Measurements from ENCODE around the gene FUS. TPM values are rescaled to one million over a fixed set of nuclear protein-coding genes. Genes with fewer than 3 reads are reported as not detected.
"Not testable (repeated sequence)": the region's sequence is repeated elsewhere in the genome, so short reads cannot be mapped to it uniquely, and the experiment has no call there.

FUS gene
- total and polyA plus RNA-seq, 2 donors (not counting 3 experiments of a cell fraction or from before 2014, with no cell fraction given) = 307 to 569 TPM

- intact Hi-C loops (cut with micrococcal nuclease) (no loop called here), dilution Hi-C loops (cut with MboI; ENCODE audit: extremely low pct_ligation_motif_present, low sequenced_read_pairs) (no loop called here)
- H3K79me2 ChIP-seq (ENCODE audit: control insufficient read depth, insufficient read depth, low read length) = no peaks in the 10 kb centered on the region
- no peaks in the 10 kb centered on the region for H4K20me1 ChIP-seq (replicated peaks; ENCODE audit: control insufficient read depth, extremely low read depth, insufficient read depth, low read length)
- no peaks in the 10 kb centered on the region for H3K27me3 ChIP-seq (ENCODE audit: control insufficient read depth in 2 of 2, insufficient read depth in 2 of 2, low read length in 2 of 2)
- H3K36me3 ChIP-seq (ENCODE audit: control insufficient read depth in 2 of 2, extremely low read depth in 1 of 2, insufficient read depth in 2 of 2, low read length in 2 of 2) = no peaks in the 10 kb centered on the region
- CTCF ChIA-PET = interaction anchor here (0.7 to 2.2 kb wide), 3 partner anchors 15 to 19 kb away, joined by 4 to 7 read pairs (median 5); partner anchors contain the start of gene KAT8
- H3K9me1 ChIP-seq (replicated peaks; ENCODE audit: control insufficient read depth, extremely low read depth, insufficient read depth, low read length) = no peaks in the 10 kb centered on the region
- POLR2A ChIA-PET = interaction anchor here (1.2 kb wide), 1 partner anchor 19 kb away, joined by 6 read pairs; the partner anchor contains the start of gene KAT8
- H2AFZ ChIP-seq (ENCODE audit: low read depth, low read length) = no peak overlapping the region
- no peak overlapping the region for H3K27ac ChIP-seq (ENCODE audit: insufficient read depth, low read depth, low read length)
- DNase-seq (ENCODE audit: low read depth, low spot score) = no peak
- peaks cover 8% of the 10 kb centered on the region for H3K4me1 ChIP-seq (ENCODE audit: control insufficient read depth, extremely low read depth, insufficient read depth, low read length)
- H3K9me3 ChIP-seq (replicated peaks; ENCODE audit: control insufficient read depth, insufficient read depth, low read length) = no peaks in the 10 kb centered on the region
- no peak for FAIRE-seq
- no peak for TF ChIP-seq MAX (IDR thresholded peaks at IDR 0.05; ENCODE audit: insufficient read depth, insufficient read length)
- no peak for TF ChIP-seq FOS (IDR thresholded peaks at IDR 0.05; ENCODE audit: borderline replicate concordance, insufficient read depth, low read length)
- no peak for TF ChIP-seq EZH2 (IDR thresholded peaks at IDR 0.05; ENCODE audit: borderline replicate concordance, low read depth, low read length, severe bottlenecking)
- no peak for TF ChIP-seq POLR2A (IDR thresholded peaks at IDR 0.05; ENCODE audit: low read depth, low read length)
- TF ChIP-seq MYC (IDR thresholded peaks at IDR 0.05; ENCODE audit: low read depth, low read length) = no peak
- no peak for TF ChIP-seq CTCF (IDR thresholded peaks at IDR 0.05; ENCODE audit: extremely low read depth in 1 of 2, insufficient read depth in 1 of 2, low read depth in 1 of 2, low read length in 2 of 2)
- TF ChIP-seq JUN (IDR thresholded peaks at IDR 0.05; ENCODE audit: borderline replicate concordance, insufficient read depth, insufficient read length, low read depth) = no peak
- no peak for TF ChIP-seq GATA2 (IDR thresholded peaks at IDR 0.05; ENCODE audit: insufficient read depth, insufficient read length, low read depth, low read length)
- TF ChIP-seq POLR2AphosphoS5 (IDR thresholded peaks at IDR 0.05; ENCODE audit: insufficient read depth, low read depth, low read length) = no peak
- H3K4me2 ChIP-seq (ENCODE audit: insufficient read depth, low read length) = no peak overlapping the region
- no TSS peak for BruUV-seq (replicated peaks)
- no peak overlapping the region for H3K4me3 ChIP-seq (replicated peaks in 1 of 3; ENCODE audit: insufficient read depth in 1 of 3, low read depth in 1 of 3, low read length in 3 of 3)
- no peak overlapping the region for H3K9ac ChIP-seq (replicated peaks; ENCODE audit: extremely low read depth, insufficient read depth, low read length)
These were observed 43.7 kb upstream of the FUS start for GRCh38 chr16:31136287-31136662.

GRCh38 chr16:31136822-31137499, 43.0 kb upstream of the FUS start:
- POLR2A ChIA-PET = interaction anchor here (1.2 kb wide), 1 partner anchor 20 kb away, joined by 6 read pairs; the partner anchor contains the start of gene KAT8
- DNase-seq (ENCODE audit: low read depth, low spot score); BruUV-seq (replicated peaks); H3K9me3 ChIP-seq (replicated peaks; ENCODE audit: control insufficient read depth, insufficient read depth, low read length); H3K9ac ChIP-seq (replicated peaks; ENCODE audit: extremely low read depth, insufficient read depth, low read length); H4K20me1 ChIP-seq (replicated peaks; ENCODE audit: control insufficient read depth, extremely low read depth, insufficient read depth, low read length); H2AFZ ChIP-seq (ENCODE audit: low read depth, low read length); dilution Hi-C loops (cut with MboI; ENCODE audit: extremely low pct_ligation_motif_present, low sequenced_read_pairs); H3K4me3 ChIP-seq (replicated peaks in 1 of 3; ENCODE audit: insufficient read depth in 1 of 3, low read depth in 1 of 3, low read length in 3 of 3); H3K79me2 ChIP-seq (ENCODE audit: control insufficient read depth, insufficient read depth, low read length); H3K27ac ChIP-seq (ENCODE audit: insufficient read depth, low read depth, low read length); H3K27me3 ChIP-seq (ENCODE audit: control insufficient read depth in 2 of 2, insufficient read depth in 2 of 2, low read length in 2 of 2); H3K9me1 ChIP-seq (replicated peaks; ENCODE audit: control insufficient read depth, extremely low read depth, insufficient read depth, low read length); H3K36me3 ChIP-seq (ENCODE audit: control insufficient read depth in 2 of 2, extremely low read depth in 1 of 2, insufficient read depth in 2 of 2, low read length in 2 of 2); H3K4me2 ChIP-seq (ENCODE audit: insufficient read depth, low read length); FAIRE-seq; intact Hi-C loops (cut with micrococcal nuclease): not testable (repeated sequence)
- CTCF ChIA-PET = interaction anchor here (0.7 to 2.2 kb wide), 2 partner anchors 16 to 20 kb away, joined by 4 to 5 read pairs; partner anchors contain the start of gene KAT8
- H3K4me1 ChIP-seq (ENCODE audit: control insufficient read depth, extremely low read depth, insufficient read depth, low read length) = peaks cover 13% of the 10 kb centered on the region
